Cardiac fibroblast (primary cell): ENCODE results near the gene EFCC1.
A peak's percentile ranks its signal among the peaks of the same experiment; 100 is the strongest.

Experiments
- DNase-seq, 2 donors: peaks; one replicate each; pipeline versions ENCODE4 v3.0.0 to v3.0.0-alpha.2; 2010; ENCODE audit warnings: low read depth in 2 of 2
- H3K4me3 ChIP-seq, 2 donors: replicated peaks in 1 of 2; 1 replicate in 1 of 2; 2 replicates in 1 of 2; pipeline ENCODE4 v1.5.1; 2011; ENCODE audit warnings: low read depth in 2 of 2, low read length in 2 of 2, mild to moderate bottlenecking in 2 of 2, moderate library complexity in 1 of 2
- TF ChIP-seq, protein P1 (sequence below): IDR thresholded peaks from one replicate; pipeline ENCODE4 v1.5.1; 2011; ENCODE audit warnings: low read depth, mild to moderate bottlenecking, low read length, inconsistent platforms

Gene EFCC1

DNA sequence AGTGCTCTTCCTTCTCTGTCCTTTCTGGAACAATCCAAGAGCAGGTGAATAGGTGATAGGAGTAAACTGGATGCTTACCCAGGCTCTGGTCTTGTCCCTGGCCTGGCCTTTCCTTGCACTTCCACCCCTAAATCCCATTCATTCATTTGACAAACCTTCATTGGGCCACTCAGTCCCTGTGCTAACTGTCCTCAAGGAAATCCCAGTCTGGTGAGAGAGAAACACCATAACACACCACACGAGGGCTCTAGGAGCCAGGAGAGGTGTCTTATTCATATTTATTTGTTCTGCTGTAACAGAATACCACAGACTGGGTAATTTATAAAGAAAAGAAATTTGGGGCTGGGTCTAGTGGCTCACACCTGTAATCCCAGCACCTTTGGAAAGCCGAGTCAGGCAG is 22.8 kb downstream of the EFCC1 start:
- no peak overlapping the region for H3K4me3 ChIP-seq
- TF ChIP-seq, protein P1, sequence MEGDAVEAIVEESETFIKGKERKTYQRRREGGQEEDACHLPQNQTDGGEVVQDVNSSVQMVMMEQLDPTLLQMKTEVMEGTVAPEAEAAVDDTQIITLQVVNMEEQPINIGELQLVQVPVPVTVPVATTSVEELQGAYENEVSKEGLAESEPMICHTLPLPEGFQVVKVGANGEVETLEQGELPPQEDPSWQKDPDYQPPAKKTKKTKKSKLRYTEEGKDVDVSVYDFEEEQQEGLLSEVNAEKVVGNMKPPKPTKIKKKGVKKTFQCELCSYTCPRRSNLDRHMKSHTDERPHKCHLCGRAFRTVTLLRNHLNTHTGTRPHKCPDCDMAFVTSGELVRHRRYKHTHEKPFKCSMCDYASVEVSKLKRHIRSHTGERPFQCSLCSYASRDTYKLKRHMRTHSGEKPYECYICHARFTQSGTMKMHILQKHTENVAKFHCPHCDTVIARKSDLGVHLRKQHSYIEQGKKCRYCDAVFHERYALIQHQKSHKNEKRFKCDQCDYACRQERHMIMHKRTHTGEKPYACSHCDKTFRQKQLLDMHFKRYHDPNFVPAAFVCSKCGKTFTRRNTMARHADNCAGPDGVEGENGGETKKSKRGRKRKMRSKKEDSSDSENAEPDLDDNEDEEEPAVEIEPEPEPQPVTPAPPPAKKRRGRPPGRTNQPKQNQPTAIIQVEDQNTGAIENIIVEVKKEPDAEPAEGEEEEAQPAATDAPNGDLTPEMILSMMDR, result peak; percentile 23
- DNase-seq, result peak in 1 of 2 donors; percentile 40

- TF ChIP-seq, protein P1, result no peak
- no peak overlapping the region for H3K4me3 ChIP-seq
- no peak for DNase-seq
These were observed 24.0 kb downstream of the EFCC1 start for GRCh38 chr3:129025108-129025507.

DNA sequence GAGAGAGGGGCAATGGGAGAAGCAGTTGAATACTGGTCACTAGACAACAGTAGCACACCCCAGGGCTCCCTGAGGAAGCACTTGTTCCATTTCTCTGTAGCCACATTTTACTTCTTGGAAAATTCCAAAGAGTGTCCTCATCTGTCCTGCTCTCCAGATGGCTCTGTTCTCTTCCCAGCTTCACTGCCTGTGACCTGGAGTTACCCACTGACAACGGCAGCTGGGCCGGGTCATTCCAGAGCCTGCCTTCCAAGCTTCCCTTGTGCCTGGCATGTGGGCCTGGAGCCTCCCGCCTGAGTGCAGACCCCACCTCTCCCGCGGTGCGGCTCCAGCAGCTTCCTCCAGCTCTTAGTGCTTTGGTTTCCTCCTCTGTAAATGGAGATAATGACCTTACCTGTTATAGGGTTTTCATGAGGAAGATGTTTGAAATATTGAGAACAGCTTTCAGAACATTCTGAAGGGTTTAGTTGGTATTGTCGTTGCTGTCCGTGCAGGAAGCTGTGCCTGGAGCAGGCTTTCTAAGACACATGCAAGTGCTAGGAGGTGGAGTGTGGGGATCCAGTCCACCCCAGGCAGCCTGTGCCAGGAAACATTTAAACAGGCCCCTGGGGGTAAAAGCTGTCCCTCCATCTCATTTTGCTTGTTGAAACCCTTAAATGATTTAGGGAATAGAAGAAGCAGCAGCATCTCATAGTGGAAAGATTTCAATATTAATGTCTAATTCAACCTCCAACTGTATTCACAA is 24.8 kb downstream of the EFCC1 start:
- no peak overlapping the region for H3K4me3 ChIP-seq
- TF ChIP-seq, protein P1, result no peak
- no peak for DNase-seq

DNA sequence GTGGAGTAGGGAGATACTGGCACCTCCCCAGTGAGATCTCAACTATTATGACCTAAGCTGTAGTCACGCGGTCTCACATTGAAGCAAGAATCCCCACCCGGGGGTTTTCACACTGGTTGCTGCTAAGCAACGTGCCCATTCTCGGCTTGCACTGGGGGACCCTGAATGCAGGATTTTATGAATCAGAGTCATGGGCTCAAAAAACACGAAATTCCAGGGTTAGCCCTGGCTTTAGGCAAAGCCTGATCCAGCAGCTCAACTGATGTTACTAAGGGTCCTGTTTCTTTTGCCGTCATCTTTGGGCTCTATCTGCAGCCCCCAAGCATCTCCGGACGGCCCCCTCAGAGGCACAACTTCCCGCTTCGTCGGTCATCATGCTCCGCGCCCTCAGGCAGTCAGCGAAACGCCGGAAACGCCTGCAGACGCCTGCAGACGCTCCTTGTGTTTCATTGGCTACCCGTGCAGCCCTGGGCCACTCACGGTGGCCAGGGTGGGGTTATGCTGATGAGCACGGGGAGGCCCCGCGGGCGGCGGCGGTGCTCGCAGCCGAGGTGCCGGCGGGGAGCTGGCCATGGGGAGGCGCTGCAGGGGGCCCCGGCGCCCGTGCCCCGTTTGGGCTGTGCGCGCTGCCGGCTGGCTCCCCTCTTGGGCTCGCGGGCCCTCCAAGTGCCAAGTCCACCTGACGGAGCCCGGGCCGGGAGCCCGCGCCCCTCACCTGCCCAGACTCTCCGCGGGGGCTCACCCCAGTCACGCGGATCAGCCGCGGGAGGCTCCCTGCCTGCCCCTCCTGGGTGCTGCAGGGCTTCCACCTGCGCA is 25.8 kb downstream of the EFCC1 start:
- peak overlapping the region; percentile 17 to 24 for H3K4me3 ChIP-seq
- DNase-seq, result peak; percentile 67 to 82
- TF ChIP-seq, protein P1, result no peak

- no peak for DNase-seq
- peak overlapping the region; percentile 17 to 24 for H3K4me3 ChIP-seq
- TF ChIP-seq, protein P1, result no peak
These were observed 26.4 kb downstream of the EFCC1 start for GRCh38 chr3:129027544-129027880.

DNA sequence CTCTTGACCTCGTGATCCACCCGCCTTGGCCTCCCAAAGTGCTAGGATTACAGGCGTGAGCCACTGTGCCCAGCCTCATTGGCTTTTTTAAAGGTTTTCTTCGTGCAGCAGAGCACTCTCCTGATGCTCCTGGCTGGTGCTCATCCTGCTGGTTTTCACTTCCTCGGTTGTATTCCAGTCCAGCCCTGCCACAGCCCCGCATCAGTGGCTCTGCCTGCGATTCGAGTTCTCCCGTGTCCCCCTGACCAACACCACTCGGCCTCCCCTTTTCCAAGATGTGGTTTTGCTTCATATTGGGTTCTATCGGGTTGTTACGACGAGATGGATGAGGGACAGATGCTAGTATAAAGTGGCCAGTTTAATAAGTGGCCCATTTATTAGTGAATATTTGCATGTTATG is 27.8 kb downstream of the EFCC1 start:
- TF ChIP-seq, protein P1, result no peak
- no peak for DNase-seq
- H3K4me3 ChIP-seq, result no peak overlapping the region
